Colonic mucosa (tissue), 4 donors: ENCODE results near the gene SH3PXD2A. TPM values are rescaled to one million over a fixed set of nuclear protein-coding genes. Genes with fewer than 3 reads are reported as not detected.

ENCODE experiments used
- DNase-seq: peaks from one replicate; pipeline ENCODE4 v3.0.0-alpha.2; 2020
- H3K27ac ChIP-seq: fragments of 200-600 bp; one replicate; pipeline ENCODE4 v1.8.0; 2021
- H3K27me3 ChIP-seq: fragments of 200-600 bp; one replicate; pipeline ENCODE4 v1.8.0; 2021
- H3K36me3 ChIP-seq: fragments of 200-600 bp; one replicate; pipeline ENCODE4 v1.8.0; 2021
- H3K4me1 ChIP-seq: fragments of 200-600 bp; one replicate; pipeline ENCODE4 v1.8.0; 2021; ENCODE audit warnings: mild to moderate bottlenecking
- H3K4me3 ChIP-seq: fragments of 200-600 bp; one replicate; pipeline ENCODE4 v1.8.0; 2021
- H3K9ac ChIP-seq, 2 donors: one replicate each; pipeline ENCODE4 v1.7.0; 2013; ENCODE audit warnings: control low read depth in 2 of 2, low read depth in 2 of 2, low read length in 2 of 2
- H3K9me3 ChIP-seq: fragments of 200-600 bp; one replicate; pipeline ENCODE4 v1.8.0; 2021
- CTCF ChIP-seq: fragments of 200-600 bp; IDR thresholded peaks from one replicate; pipeline ENCODE4 v1.8.0; 2022; ENCODE audit warnings: antibody characterized with exemption, mild to moderate bottlenecking
- intact Hi-C: fragments of 100-400 bp; cut with DNase I; formaldehyde crosslinking; loops from one replicate; pipeline ENCODE4 v1.14.1; 2022
- total RNA-seq, 2 donors: library from RNA; stranded (reverse); fragmentation: NEBNext Ultra II Directional in 1 of 2; extraction: Animal tissue kit (Norgen Biotek cat#: 25700) in 1 of 2; gene quantifications; one replicate each; pipeline ENCODE4 v1.2.1, GENCODE V29; 2021
- donor health status: healthy.
- donor health status: DM: no; HTN: no; CAD: no.
- donor health status: DM: no; HTN: no; CAD: no.

The SH3PXD2A gene
- total RNA-seq, 2 donors from 2014 or later: 37.5 to 40.8 TPM

GRCh38 chr10:103695584-103696005, 159.8 kb downstream of the SH3PXD2A start:
- DNase-seq: peak; percentile 89
- H3K27ac ChIP-seq: peak overlapping the region; percentile 60
- H3K4me1 ChIP-seq: peaks cover 26% of the 10 kb centered on the region
- intact Hi-C loops: no loop called here
- no peaks in the 10 kb centered on the region for H3K36me3 ChIP-seq
- no peak overlapping the region for H3K4me3 ChIP-seq
- H3K9ac ChIP-seq: peak overlapping the region in 1 of 2 donors; percentile 38
- no peak for TF ChIP-seq CTCF
- no peaks in the 10 kb centered on the region for H3K9me3 ChIP-seq
- H3K27me3 ChIP-seq: no peaks in the 10 kb centered on the region

- Histone ChIP-seq H3K27me3 (no peaks in the 10 kb centered on the region), H3K9me3 (no peaks in the 10 kb centered on the region), H3K27ac (no peak overlapping the region), H3K4me3 (no peak overlapping the region), H3K36me3 (no peaks in the 10 kb centered on the region), H3K9ac (peak overlapping the region in 1 of 2 donors; percentile 2), H3K4me1 (peaks cover 26% of the 10 kb centered on the region)
- no peak for TF ChIP-seq CTCF
- intact Hi-C loops: no loop called here
- no peak for DNase-seq
Measured at GRCh38 chr10:103693812-103694205, 161.6 kb downstream of the SH3PXD2A start.

- no peaks in the 10 kb centered on the region for H3K27me3 ChIP-seq
- peak; percentile 57 for DNase-seq
- no peak for TF ChIP-seq CTCF
- H3K27ac ChIP-seq: no peak overlapping the region
- peaks cover 26% of the 10 kb centered on the region for H3K4me1 ChIP-seq
- peak overlapping the region in 1 of 2 donors; percentile 43 for H3K9ac ChIP-seq
- no peaks in the 10 kb centered on the region for H3K36me3 ChIP-seq
- intact Hi-C loops: no loop called here
- H3K9me3 ChIP-seq: no peaks in the 10 kb centered on the region
- H3K4me3 ChIP-seq: peak overlapping the region; percentile 33
Measured at GRCh38 chr10:103692952-103693811, 162.2 kb downstream of the SH3PXD2A start.

- H3K27me3 ChIP-seq: no peaks in the 10 kb centered on the region
- TF ChIP-seq CTCF: no peak
- peak overlapping the region in 1 of 2 donors; percentile 43 for H3K9ac ChIP-seq
- H3K36me3 ChIP-seq: no peaks in the 10 kb centered on the region
- H3K27ac ChIP-seq: no peak overlapping the region
- peak; percentile 40 for DNase-seq
- peaks cover 26% of the 10 kb centered on the region for H3K4me1 ChIP-seq
- peak overlapping the region; percentile 33 for H3K4me3 ChIP-seq
- intact Hi-C loops: no loop called here
- no peaks in the 10 kb centered on the region for H3K9me3 ChIP-seq
Measured at GRCh38 chr10:103692436-103692951, 162.9 kb downstream of the SH3PXD2A start.

- DNase-seq: no peak
- Histone ChIP-seq H3K9me3 (no peaks in the 10 kb centered on the region), H3K4me1 (peaks cover 26% of the 10 kb centered on the region), H3K9ac (peak overlapping the region in 1 of 2 donors; percentile 43), H3K4me3 (peak overlapping the region; percentile 33), H3K36me3 (no peaks in the 10 kb centered on the region), H3K27ac (no peak overlapping the region), H3K27me3 (no peaks in the 10 kb centered on the region)
- TF ChIP-seq CTCF: no peak
- intact Hi-C loops: no loop called here
Measured at GRCh38 chr10:103691723-103692435, 163.5 kb downstream of the SH3PXD2A start.
